K562 (cell line): Measurements from ENCODE around the gene MDK. TPM values are rescaled to one million over a fixed set of nuclear protein-coding genes. Genes with fewer than 3 reads are reported as not detected.

Source experiments
- ATF7 ChIP-seq: fragments of 450-650 bp; IDR thresholded peaks from 2 replicates; pipeline ENCODE4 v1.7.1; 2014; ENCODE audit warnings: mild to moderate bottlenecking, moderate library complexity
- BRD4 ChIP-seq: fragments of 200-600 bp; sonication (generic); IDR thresholded peaks from 2 replicates; pipeline ENCODE4 v1.6.1; 2017; ENCODE audit warnings: inconsistent platforms
- CHD2 ChIP-seq: IDR thresholded peaks from 2 replicates; pipeline ENCODE4 v1.6.1; 2011; ENCODE audit warnings: low read depth, low read length
- CTCFL ChIP-seq: IDR thresholded peaks from 2 replicates; pipeline ENCODE4 v1.6.1; 2011; ENCODE audit warnings: borderline replicate concordance, low read depth, mild to moderate bottlenecking, moderate library complexity, low read length; ENCODE audit not compliant: insufficient read depth, poor library complexity, severe bottlenecking
- DPF2 ChIP-seq: fragments of 450-650 bp; IDR thresholded peaks from 2 replicates; pipeline ENCODE4 v1.6.1; 2016
- FOSL1 ChIP-seq: fragments of 200-800 bp; sonication (Bioruptor generic); conservative IDR thresholded peaks from 2 replicates; pipeline ENCODE4 v1.6.1; 2016; ENCODE audit warnings: missing genetic modification characterization, missing compliant biosample characterization
- FOXP1 ChIP-seq: sonication (generic); formaldehyde crosslinking; IDR thresholded peaks from 2 replicates; pipeline ENCODE4 v1.8.0; 2022; ENCODE audit warnings: mild to moderate bottlenecking, missing genetic modification reagents
- GTF2E2 ChIP-seq: fragments of 200-800 bp; sonication (Bioruptor generic); IDR thresholded peaks from 2 replicates; pipeline ENCODE4 v1.6.1; 2016; ENCODE audit warnings: missing genetic modification characterization, missing compliant biosample characterization
- HBP1 ChIP-seq: fragments of 450-650 bp; formaldehyde crosslinking; IDR thresholded peaks from 2 replicates; pipeline ENCODE4 v1.4.0; 2022; ENCODE audit warnings: missing genetic modification characterization
- HNRNPLL ChIP-seq: fragments of 200-400 bp; formaldehyde crosslinking; IDR thresholded peaks from 2 replicates; pipeline ENCODE4 v1.6.1; 2017; ENCODE audit warnings: low read length, low read depth, mild to moderate bottlenecking; ENCODE audit not compliant: poor library complexity, severe bottlenecking
- ILF3 ChIP-seq: fragments of 450-650 bp; IDR thresholded peaks from 2 replicates; pipeline ENCODE4 v1.6.1; 2018; ENCODE audit warnings: antibody characterized with exemption, mild to moderate bottlenecking, moderate library complexity, borderline replicate concordance
- RBM34 ChIP-seq: fragments of 200-400 bp; formaldehyde crosslinking; IDR thresholded peaks from 2 replicates; pipeline ENCODE4 v1.6.1; 2018; ENCODE audit warnings: low read length, borderline replicate concordance; ENCODE audit not compliant: insufficient read depth
- SRSF1 ChIP-seq: fragments of 200-400 bp; formaldehyde crosslinking; IDR thresholded peaks from 2 replicates; pipeline ENCODE4 v1.6.1; 2017; ENCODE audit warnings: mild to moderate bottlenecking, low read depth, low read length, moderate library complexity
- SRSF7 ChIP-seq: fragments of 200-400 bp; formaldehyde crosslinking; optimal IDR thresholded peaks from 2 replicates; pipeline ENCODE3; 2017; ENCODE audit warnings: mild to moderate bottlenecking, low read depth, low read length
- SUPT5H ChIP-seq: fragments of 450-650 bp; IDR thresholded peaks from 2 replicates; pipeline ENCODE4 v1.6.1; 2016
- TFAP4 ChIP-seq: sonication (generic); formaldehyde crosslinking; IDR thresholded peaks from 2 replicates; pipeline ENCODE4 v1.8.0; 2022; ENCODE audit warnings: missing genetic modification reagents, mild to moderate bottlenecking, moderate library complexity, borderline replicate concordance
- TOE1 ChIP-seq, 2 experiments: fragments of 450-650 bp in 1 of 2; sonication (generic) in 1 of 2; formaldehyde crosslinking in 1 of 2; IDR thresholded peaks; 2 replicates each; pipeline versions ENCODE4 v1.7.1 to v1.8.0; 2016 to 2022; ENCODE audit warnings: borderline replicate concordance in 2 of 2, mild to moderate bottlenecking in 2 of 2, antibody characterized with exemption in 1 of 2, inconsistent platforms in 1 of 2, low read depth in 1 of 2, missing genetic modification reagents in 1 of 2, moderate library complexity in 1 of 2
- XRCC3 ChIP-seq: fragments of 450-650 bp; IDR thresholded peaks from 2 replicates; pipeline ENCODE4 v1.6.1; 2017; ENCODE audit warnings: mild to moderate bottlenecking, moderate library complexity
- XRCC5 ChIP-seq: fragments of 200-400 bp; formaldehyde crosslinking; IDR thresholded peaks from 2 replicates; pipeline ENCODE4 v1.6.1; 2017; ENCODE audit warnings: low read depth, mild to moderate bottlenecking, low read length
- ZBTB1 ChIP-seq: sonication (generic); formaldehyde crosslinking; IDR thresholded peaks from 2 replicates; pipeline ENCODE4 v1.8.1; 2023; ENCODE audit warnings: missing genetic modification reagents, low read depth, mild to moderate bottlenecking, borderline replicate concordance
- ZKSCAN1 ChIP-seq: fragments of 150-350 bp; IDR thresholded peaks from 2 replicates; pipeline ENCODE4 v1.6.1; 2016; ENCODE audit warnings: low read depth, low read length
- ZNF212 ChIP-seq: fragments of 450-650 bp; formaldehyde crosslinking; IDR thresholded peaks from 2 replicates; pipeline ENCODE4 v1.4.0; 2020; ENCODE audit warnings: mild to moderate bottlenecking
- ZNF347 ChIP-seq: fragments of 450-650 bp; formaldehyde crosslinking; IDR thresholded peaks from 2 replicates; pipeline ENCODE4 v1.4.0; 2020; ENCODE audit warnings: low read depth, mild to moderate bottlenecking, moderate library complexity
- ZNF583 ChIP-seq: fragments of 250-450 bp; sonication (Bioruptor Pico); IDR thresholded peaks from 2 replicates; pipeline ENCODE4 v1.4.0; 2020
- ZNF79 ChIP-seq: fragments of 250-450 bp; sonication (Bioruptor Pico); IDR thresholded peaks from 2 replicates; pipeline ENCODE4 v1.4.0; 2020; ENCODE audit warnings: low read depth, mild to moderate bottlenecking, moderate library complexity
- polyA plus RNA-seq, 8 experiments: library from polyadenylated mRNA; depleted of rRNA in 4 of 8; stranded (reverse) in 5 of 8; unstranded in 3 of 8; fragments of >200 nt; fragmentation: Nextera tagmentation in 2 of 8; fragmentation: Illumina TruSeq in 1 of 8; extraction: Ambion mirVana in 2 of 8; extraction: Trizol in 1 of 8; gene quantifications; 2 replicates each; pipeline versions ENCODE4 v1.2.1 to v1.2.3, GENCODE V29; 2011 to 2014; ENCODE audit warnings: inconsistent platforms in 1 of 8, missing spikeins in 1 of 8
- total RNA-seq, 7 experiments: library from RNA; depleted of rRNA in 6 of 7; stranded (reverse); fragments of >200 nt in 6 of 7; fragmentation: Illumina TruSeq in 2 of 7; extraction: Trizol in 2 of 7; gene quantifications; 2 replicates each; pipeline versions ENCODE4 v1.2.1 to v1.2.3, GENCODE V29; 2011 to 2021; ENCODE audit warnings: low replicate concordance in 1 of 7

The MDK gene
- total and polyA plus RNA-seq, 9 of the 15 experiments (the other 6 are each of a cell fraction or from before 2014, with no cell fraction given), result 20.7 to 700 (median 350) TPM

- TF ChIP-seq SRSF1 (no peak), SRSF7 (no peak), SUPT5H (peak; percentile 62; the same call in 1 of the 2 replicates), ILF3 (no peak), HNRNPLL (no peak), ZNF347 (CRISPR knock-in tag) (no peak), XRCC5 (no peak), FOSL1 (tag) (peak; percentile 76), ZKSCAN1 (0 out of 2 replicates have a peak, but pooled peaks have one; percentile 2), ZNF583 (no peak), TOE1 (IDR thresholded peaks at IDR 0.05; ENCODE audit: borderline replicate concordance) (no peak), TOE1 (CRISPR knock-in tag; IDR thresholded peaks at IDR 0.05; ENCODE audit: borderline replicate concordance, low read depth) (no peak), CTCFL (no peak), FOXP1 (CRISPR knock-in tag) (no peak), HBP1 (CRISPR knock-in tag) (no peak), GTF2E2 (tag) (no peak), CHD2 (no peak), ZNF212 (CRISPR knock-in tag) (no peak), RBM34 (no peak), TFAP4 (CRISPR knock-in tag) (peak; percentile 90), ATF7 (peak; percentile 58; the same call in 1 of the 2 replicates), ZNF79 (no peak), DPF2 (peak; percentile 88), ZBTB1 (CRISPR knock-in tag) (no peak), XRCC3 (no peak), BRD4 (no peak)
These were observed 975 bp upstream of the MDK start (continued) for GRCh38 chr11:46380340-46381047.
